ENCODE measurements around the gene LALBA.
"Not testable (repeated sequence)": the region's sequence is repeated elsewhere in the genome, so short reads cannot be mapped to it uniquely, and the experiment has no call there.

Gene LALBA

DNA sequence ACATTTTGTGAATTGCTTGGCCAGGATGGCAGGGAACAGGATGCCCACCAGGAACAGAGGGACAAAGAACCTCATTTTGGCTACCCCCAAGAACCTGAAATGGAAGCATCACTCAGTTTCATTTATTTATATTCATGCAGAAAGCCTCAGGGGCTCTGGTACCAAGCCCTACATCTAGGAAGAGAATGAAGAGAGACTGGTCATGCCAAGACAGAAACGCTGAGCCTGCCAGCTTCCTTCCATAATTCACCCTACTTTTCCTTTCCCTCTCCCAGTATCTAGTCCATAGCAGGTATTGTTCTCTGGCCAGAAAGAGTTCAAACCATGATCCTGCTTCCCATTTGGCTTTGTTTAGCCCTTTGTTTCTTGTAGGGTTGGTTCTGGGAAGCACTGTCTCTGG lies at the start of gene LALBA:
LALBA (minus strand) TSS at position 101 of the 400 bp plus-strand sequence; CDS start at position 75, 26 bp downstream.
- no peak for DNase-seq (ENCODE audit: low read depth)

- DNase-seq (ENCODE audit: low read depth) = peak; percentile 21
These were observed 48.7 kb upstream of the LALBA start for GRCh38 chr12:48618541-48618940.

DNA sequence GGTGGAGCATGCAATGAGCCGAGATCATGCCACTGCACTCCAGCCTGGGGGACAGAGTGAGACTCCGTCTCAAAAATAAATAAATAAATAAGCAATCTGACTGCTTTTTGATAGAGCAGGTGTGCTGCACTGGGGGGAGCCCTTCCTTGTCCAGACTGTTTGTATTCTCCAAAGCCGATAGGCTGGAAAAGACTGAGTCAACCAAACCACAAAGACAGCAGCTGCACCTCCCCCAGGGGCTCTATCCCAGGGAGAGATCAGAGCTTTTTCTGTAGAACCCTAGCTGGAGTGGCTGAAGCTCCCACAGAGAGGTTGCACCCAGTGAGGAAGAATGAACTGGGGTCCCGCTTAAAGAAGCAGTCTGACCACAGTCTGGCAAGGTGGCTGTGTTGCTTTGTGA lies 45.8 kb upstream of the LALBA start:
- no peak for DNase-seq (ENCODE audit: low read depth)

- DNase-seq (ENCODE audit: low read depth) = no peak
These were observed 43.5 kb upstream of the LALBA start for GRCh38 chr12:48613321-48613720.

DNA sequence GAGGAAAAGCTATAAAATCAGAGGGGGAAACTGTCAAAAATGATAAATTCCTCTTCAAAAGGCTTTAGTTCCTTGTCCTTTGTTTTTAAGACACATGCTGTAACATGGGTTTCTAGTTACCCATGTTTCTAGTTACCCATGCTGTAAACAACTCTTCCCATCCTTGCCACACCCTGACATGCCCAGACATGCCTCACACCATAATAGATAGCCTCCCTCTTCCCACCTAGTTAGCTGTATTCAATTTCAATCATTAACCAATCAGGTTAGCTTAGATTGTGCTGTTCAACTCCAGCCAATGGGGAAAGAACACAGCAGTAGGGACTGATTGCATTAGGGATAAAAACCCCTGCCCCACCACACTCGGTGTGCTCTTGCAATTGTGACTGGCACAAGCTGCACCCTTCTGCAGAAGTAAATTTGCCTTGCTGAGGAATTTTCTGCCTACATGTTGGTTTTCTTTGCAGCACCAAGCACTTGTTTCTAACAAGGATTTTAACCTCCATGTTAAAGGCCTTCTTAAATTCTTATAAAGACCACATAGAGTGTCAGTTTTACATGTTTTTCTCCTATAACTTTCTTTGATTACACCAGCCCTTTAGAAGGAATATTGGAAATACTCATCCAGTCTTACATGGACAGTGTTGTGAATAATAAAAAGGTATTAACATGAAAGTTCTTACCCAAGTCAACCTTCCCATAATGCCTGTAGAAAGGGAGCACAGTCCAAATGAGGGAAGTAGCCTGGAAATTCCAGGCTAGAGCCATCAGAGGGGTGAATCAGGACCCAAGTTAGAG lies 32.5 kb upstream of the LALBA start:
- no peak for DNase-seq (ENCODE audit: low read depth)

DNA sequence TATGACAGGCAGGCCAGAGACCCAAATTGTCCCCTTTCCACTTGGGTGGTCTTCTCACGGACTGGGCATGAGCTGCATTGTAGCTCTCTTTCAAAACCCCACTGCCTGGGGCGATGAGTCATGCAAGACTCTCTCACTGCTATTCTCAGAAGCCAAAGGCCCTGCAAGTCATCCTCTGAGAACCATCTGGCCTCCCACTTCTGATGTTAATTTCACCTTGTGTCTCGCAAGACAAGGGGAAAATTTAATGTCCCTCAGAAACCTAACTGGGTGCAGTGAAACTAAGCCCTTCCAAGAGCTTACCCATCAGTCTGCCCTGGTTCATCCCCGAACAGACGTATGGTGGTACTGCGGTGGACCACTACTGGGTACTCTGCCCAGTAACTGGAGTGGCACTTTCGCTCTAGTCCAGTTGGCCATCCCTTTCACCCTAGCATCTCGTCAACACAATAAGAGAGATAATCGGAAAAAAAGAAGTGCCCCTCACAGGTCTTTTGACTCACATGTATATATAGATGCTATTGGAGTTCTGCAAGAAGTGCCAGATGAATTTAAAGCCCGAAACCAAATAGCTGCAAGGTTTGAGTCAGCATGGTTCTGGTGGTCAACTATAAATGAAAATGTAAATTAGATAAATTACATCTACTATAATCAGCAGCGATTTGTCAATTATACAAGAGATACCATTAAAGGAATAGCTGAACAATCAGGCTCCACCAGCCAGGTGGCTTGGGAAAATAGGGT lies 31.3 kb upstream of the LALBA start:
- no peak for DNase-seq (ENCODE audit: low read depth)

- DNase-seq (ENCODE audit: low read depth) = no peak
These were observed 30.7 kb upstream of the LALBA start for GRCh38 chr12:48600552-48600951.

GRCh38 chr12:48592591-48593086 lies 22.8 kb upstream of the LALBA start:
- no peak for DNase-seq (ENCODE audit: low read depth)

DNA sequence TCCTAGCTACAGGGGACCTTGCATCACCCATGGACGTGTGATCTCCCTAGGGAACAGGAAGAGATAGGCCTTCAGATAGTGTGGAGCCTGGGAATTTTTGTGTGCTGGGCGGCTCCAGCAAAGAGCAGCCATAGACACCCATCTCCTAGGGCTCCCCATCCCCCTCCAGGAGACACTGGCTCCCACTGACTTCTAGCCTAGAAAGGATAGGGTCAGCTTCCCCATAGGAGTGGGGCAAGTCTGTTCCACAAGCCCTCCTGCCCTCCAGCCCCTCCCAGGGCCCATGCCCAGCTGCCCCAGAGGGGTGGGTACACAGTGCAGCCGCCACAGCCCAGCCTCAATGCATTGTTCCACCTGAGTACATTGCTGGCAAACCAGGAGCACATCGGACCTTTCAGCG lies 16.5 kb upstream of the LALBA start:
- DNase-seq (ENCODE audit: low read depth) = no peak

DNA sequence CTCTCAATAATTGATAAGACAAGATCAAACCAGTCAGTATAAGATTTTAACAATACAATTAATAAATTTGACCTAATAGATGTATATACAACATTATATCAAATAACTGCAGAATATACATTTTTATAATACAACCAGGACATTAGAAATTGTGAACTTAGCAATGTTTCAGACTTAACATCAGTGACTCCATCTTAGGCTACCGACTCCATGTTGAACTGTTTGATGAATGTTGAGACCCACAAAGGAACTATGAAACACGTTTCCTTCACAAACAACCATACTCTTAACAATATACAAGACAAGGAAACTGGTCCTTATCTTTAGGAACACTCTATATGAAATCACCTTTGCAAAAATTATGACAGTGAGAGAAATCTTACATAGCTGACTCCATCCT lies 13.9 kb upstream of the LALBA start:
- no peak for DNase-seq (ENCODE audit: low read depth)

DNA sequence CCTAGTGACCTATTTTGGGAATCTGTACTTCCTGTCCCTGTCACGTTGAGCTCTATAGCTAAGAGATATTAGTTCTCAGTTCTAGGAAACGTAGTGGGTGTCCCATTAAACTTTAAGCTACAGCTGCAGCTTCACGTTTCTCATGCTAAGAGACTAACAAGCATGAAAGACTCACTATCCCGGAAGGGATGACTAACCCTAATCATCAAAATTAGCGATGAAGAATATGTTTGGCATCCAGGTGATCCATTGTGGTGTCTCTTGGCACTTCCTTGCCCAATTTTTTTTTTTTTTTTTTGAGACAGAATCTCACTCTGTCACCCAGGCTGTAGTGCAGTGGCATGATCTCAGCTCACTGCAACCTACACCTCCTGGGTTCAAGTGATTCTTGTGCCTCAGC lies 11.0 kb upstream of the LALBA start:
- DNase-seq (ENCODE audit: low read depth) = no peak

DNA sequence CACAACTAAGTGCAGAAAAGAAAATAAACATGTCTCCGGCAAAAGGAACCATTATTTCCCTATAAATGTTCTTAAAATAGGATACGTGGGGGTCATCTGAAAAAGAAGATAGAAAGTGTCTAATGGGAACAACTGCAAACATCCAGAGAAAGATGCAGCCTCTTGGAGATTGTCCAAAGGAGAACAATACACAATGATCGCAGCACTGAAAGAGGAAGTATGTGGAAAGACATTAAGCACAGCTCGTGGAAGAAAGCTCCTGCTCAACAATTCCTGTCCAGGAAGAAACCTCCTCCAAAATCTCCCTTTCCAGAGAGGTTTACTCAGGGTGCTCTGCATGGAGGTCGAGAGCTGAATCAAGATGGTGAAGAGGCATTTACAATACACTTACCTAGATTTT lies 2.5 kb upstream of the LALBA start:
- no peak for DNase-seq (ENCODE audit: low read depth)

- DNase-seq (ENCODE audit: low read depth) = no peak
These were observed 2.1 kb downstream of the LALBA start for GRCh38 chr12:48567731-48568130.

GRCh38 chr12:48557919-48558318 lies 11.9 kb downstream of the LALBA start:
- DNase-seq (ENCODE audit: low read depth) = no peak

GRCh38 chr12:48556631-48557030 lies 13.2 kb downstream of the LALBA start:
- no peak for DNase-seq (ENCODE audit: low read depth)

- DNase-seq (ENCODE audit: low read depth) = not testable (repeated sequence)
These were observed 16.0 kb downstream of the LALBA start for GRCh38 chr12:48553666-48554343.

DNA sequence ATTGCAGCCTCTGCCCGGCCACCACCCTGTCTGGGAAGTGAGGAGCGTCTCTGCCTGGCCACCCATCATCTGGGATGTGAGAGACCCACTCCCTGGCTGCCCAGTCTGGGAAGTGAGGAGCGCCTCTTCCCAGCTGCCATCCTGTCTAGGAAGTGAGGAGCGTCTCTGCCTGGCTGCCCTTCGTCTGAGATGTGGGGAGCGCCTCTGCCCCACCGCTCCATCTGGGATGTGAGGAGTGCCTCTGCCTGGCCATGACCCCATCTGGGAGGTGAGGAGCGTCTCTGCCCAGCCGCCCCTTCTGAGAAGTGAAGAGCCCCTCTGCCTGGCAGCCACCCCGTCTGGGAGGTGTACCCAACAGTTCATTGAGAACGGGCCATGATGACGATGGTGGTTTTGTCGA lies 18.2 kb downstream of the LALBA start:
- DNase-seq (ENCODE audit: low read depth) = not testable (repeated sequence)

GRCh38 chr12:48547012-48547411 lies 22.8 kb downstream of the LALBA start:
- DNase-seq (ENCODE audit: low read depth) = not testable (repeated sequence)

- DNase-seq (ENCODE audit: low read depth) = no peak
These were observed 23.9 kb downstream of the LALBA start for GRCh38 chr12:48545833-48546469.

GRCh38 chr12:48542300-48542928 lies 27.4 kb downstream of the LALBA start:
- DNase-seq (ENCODE audit: low read depth) = no peak

DNA sequence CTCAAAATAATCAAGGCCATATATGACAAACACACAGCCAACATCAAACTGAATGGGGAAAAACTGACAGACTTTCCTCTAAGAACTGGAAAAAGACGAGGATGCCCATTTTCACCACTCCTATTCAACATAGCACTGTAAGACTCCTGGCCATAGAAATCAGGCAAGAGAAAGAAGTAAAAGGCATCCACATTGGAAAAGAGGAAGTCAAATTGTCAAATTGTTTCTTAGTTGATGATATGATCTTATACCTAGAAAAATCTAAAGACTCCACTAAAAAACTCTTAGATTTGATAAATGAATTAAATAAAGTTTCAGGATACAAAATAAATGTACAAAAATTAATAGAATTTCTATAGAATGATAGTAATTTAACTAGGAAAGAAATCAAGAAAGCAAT lies 33.2 kb downstream of the LALBA start:
- DNase-seq (ENCODE audit: low read depth) = no peak

- DNase-seq (ENCODE audit: low read depth) = no peak
These were observed 37.2 kb downstream of the LALBA start for GRCh38 chr12:48532601-48533000.
